Nephron progenitor cell (in vitro differentiated cells): ENCODE data around the gene RABL6.

Experiments used
- DNase-seq: peaks from one replicate; pipeline ENCODE4 v3.0.0; 2021
- H3K27ac Mint-ChIP-seq: 2 replicates; pipeline ENCODE4 v1.8.0; 2021; ENCODE audit warnings: mild to moderate bottlenecking, moderate library complexity, mixed read lengths
- H3K27me3 Mint-ChIP-seq: 2 replicates; pipeline ENCODE4 v1.8.0; 2021; ENCODE audit warnings: mild to moderate bottlenecking, low read depth, mixed read lengths; ENCODE audit not compliant: poor library complexity
- H3K36me3 Mint-ChIP-seq: 2 replicates; pipeline ENCODE4 v1.8.0; 2021; ENCODE audit warnings: low read depth, mixed read lengths
- H3K4me1 Mint-ChIP-seq: 2 replicates; pipeline ENCODE4 v1.8.0; 2021; ENCODE audit warnings: mixed read lengths
- H3K4me3 Mint-ChIP-seq: 2 replicates; pipeline ENCODE4 v1.8.0; 2021; ENCODE audit warnings: mild to moderate bottlenecking, moderate library complexity, mixed read lengths
- H3K9me3 Mint-ChIP-seq: 2 replicates; pipeline ENCODE4 v1.8.0; 2021; ENCODE audit warnings: mild to moderate bottlenecking, moderate library complexity, mixed read lengths
- TF ChIP-seq, protein P1 (sequence below): fragments of 200-600 bp; sonication (generic); IDR thresholded peaks from 2 replicates; pipeline ENCODE4 v1.5.0; 2021; ENCODE audit warnings: antibody characterized with exemption

RABL6 gene

GRCh38 chr9:136804509-136805206 lies 3.1 kb upstream of the RABL6 start:
- Mint-ChIP-seq H3K27me3 (no peaks in the 10 kb centered on the region), H3K36me3 (peaks cover 16% of the 10 kb centered on the region), H3K9me3 (no peaks in the 10 kb centered on the region), H3K4me3 (no peak overlapping the region), H3K27ac (no peak overlapping the region), H3K4me1 (peaks cover 44% of the 10 kb centered on the region)
- TF ChIP-seq, protein P1, sequence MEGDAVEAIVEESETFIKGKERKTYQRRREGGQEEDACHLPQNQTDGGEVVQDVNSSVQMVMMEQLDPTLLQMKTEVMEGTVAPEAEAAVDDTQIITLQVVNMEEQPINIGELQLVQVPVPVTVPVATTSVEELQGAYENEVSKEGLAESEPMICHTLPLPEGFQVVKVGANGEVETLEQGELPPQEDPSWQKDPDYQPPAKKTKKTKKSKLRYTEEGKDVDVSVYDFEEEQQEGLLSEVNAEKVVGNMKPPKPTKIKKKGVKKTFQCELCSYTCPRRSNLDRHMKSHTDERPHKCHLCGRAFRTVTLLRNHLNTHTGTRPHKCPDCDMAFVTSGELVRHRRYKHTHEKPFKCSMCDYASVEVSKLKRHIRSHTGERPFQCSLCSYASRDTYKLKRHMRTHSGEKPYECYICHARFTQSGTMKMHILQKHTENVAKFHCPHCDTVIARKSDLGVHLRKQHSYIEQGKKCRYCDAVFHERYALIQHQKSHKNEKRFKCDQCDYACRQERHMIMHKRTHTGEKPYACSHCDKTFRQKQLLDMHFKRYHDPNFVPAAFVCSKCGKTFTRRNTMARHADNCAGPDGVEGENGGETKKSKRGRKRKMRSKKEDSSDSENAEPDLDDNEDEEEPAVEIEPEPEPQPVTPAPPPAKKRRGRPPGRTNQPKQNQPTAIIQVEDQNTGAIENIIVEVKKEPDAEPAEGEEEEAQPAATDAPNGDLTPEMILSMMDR = no peak
- DNase-seq = no peak

- Mint-ChIP-seq H3K4me1 (peaks cover 46% of the 10 kb centered on the region), H3K27me3 (no peaks in the 10 kb centered on the region), H3K36me3 (peaks cover 22% of the 10 kb centered on the region), H3K4me3 (peak overlapping the region; percentile 60), H3K27ac (no peak overlapping the region), H3K9me3 (no peaks in the 10 kb centered on the region)
- DNase-seq = no peak
- TF ChIP-seq, protein P1 = no peak
These were observed 2.5 kb upstream of the RABL6 start for GRCh38 chr9:136805207-136805740.

GRCh38 chr9:136806067-136806466 lies 1.7 kb upstream of the RABL6 start:
- Mint-ChIP-seq H3K4me3 (peak overlapping the region; percentile 85), H3K27me3 (no peaks in the 10 kb centered on the region), H3K4me1 (peaks cover 46% of the 10 kb centered on the region), H3K27ac (no peak overlapping the region), H3K36me3 (peaks cover 27% of the 10 kb centered on the region), H3K9me3 (no peaks in the 10 kb centered on the region)
- DNase-seq = no peak
- TF ChIP-seq, protein P1 = no peak

DNA sequence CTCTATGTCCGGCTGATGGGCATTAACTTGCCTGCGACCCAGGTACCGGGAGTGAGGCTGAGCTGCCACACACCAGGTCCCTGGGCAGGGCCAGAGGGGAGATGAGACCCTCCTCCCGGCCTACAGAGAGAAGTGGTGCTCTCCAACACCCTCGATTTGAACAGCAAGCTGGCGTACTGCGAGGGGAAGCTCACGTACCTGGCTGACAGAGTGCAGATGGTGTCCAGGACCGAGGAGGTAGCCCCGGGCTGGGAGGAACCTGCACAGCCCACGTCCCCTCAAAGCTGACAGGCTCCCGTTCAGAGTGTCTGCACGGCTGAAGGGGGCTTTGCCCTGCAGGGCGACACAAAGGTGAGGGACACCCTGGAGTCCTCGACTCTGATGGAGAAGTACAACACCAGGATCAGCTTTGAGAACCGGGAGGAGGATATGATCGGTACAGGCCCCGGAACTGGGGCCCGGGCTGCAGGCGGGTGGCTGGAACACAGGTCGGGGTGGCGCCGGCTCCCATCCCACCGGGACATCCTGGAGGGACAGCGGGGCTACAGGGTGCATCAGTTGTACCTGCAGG lies 1.0 kb upstream of the RABL6 start:
- Mint-ChIP-seq H3K27me3 (no peaks in the 10 kb centered on the region), H3K9me3 (no peaks in the 10 kb centered on the region), H3K4me1 (peaks cover 45% of the 10 kb centered on the region), H3K27ac (no peak overlapping the region), H3K36me3 (peaks cover 29% of the 10 kb centered on the region), H3K4me3 (peak overlapping the region; percentile 85)
- DNase-seq = no peak
- TF ChIP-seq, protein P1 = no peak

- Mint-ChIP-seq H3K36me3 (peaks cover 37% of the 10 kb centered on the region), H3K27ac (peak overlapping the region; percentile 68)
These were observed 492 bp downstream of the RABL6 start for GRCh38 chr9:136808075-136808805.

More at GRCh38 chr9:136808075-136808805, 492 bp downstream of the RABL6 start:
- Mint-ChIP-seq H3K27me3 (no peaks in the 10 kb centered on the region), H3K9me3 (no peaks in the 10 kb centered on the region), H3K4me1 (peaks cover 46% of the 10 kb centered on the region), H3K4me3 (peak overlapping the region; percentile 88)
- DNase-seq = peak; percentile 62
- TF ChIP-seq, protein P1 = no peak
